ENCODE data around the gene SCN7A.
"Not testable (repeated sequence)": the region's sequence is repeated elsewhere in the genome, so short reads cannot be mapped to it uniquely, and the experiment has no call there.

- not testable (repeated sequence) for TF ChIP-seq CTCF (IDR thresholded peaks at IDR 0.05); E2F1 (CRISPR knock-in tag; IDR thresholded peaks at IDR 0.05); ZBTB43 (CRISPR knock-in tag; IDR thresholded peaks at IDR 0.05); USF2 (CRISPR knock-in tag; IDR thresholded peaks at IDR 0.05); RELA (CRISPR knock-in tag; IDR thresholded peaks at IDR 0.05; ENCODE audit: borderline replicate concordance)
Observed at GRCh38 chr2:166407746-166408145, 86.3 kb downstream of the SCN7A start.

Measured in WTC11 (cell line).